IMR-90 (cell line): Measurements from ENCODE around the gene SLC25A12. TPM values are rescaled to one million over a fixed set of nuclear protein-coding genes. Genes with fewer than 3 reads are reported as not detected.

ENCODE experiments used
- ATAC-seq: fragments of 200-7000 bp; cut with Tn5 transposase; 2 replicates; pipeline ENCODE4 v1.9.1; 2020; ENCODE audit warnings: low read depth, mild to moderate bottlenecking, moderate library complexity
- BruUV-seq: library from RNA; stranded (reverse); fragments of 400-500 nt; replicated peaks from 2 replicates; lab custom pipeline; 2021; lab: Mats Ljungman, UMichigan
- CTCF ChIA-PET: fragments of 300-600 bp; formaldehyde crosslinking; extraction: SDS; loops from one replicate; lab custom pipeline; 2021; ENCODE audit warnings: antibody characterized with exemption; lab: Yijun Ruan, JAX
- POLR2A ChIA-PET: fragments of 300-600 bp; sonication (Branson Sonifier 250); formaldehyde crosslinking; loops from one replicate; lab custom pipeline; 2022; ENCODE audit warnings: antibody characterized with exemption; ENCODE audit not compliant: unreplicated experiment; lab: Charles Lee
- DNase-seq: peaks from one replicate; pipeline ENCODE4 v3.0.0; 2013
- H2AFZ ChIP-seq: replicated peaks from 2 replicates; pipeline ENCODE3; 2013; ENCODE audit warnings: low read length, mild to moderate bottlenecking; ENCODE audit not compliant: poor library complexity
- H2AK5ac ChIP-seq: 2 replicates; pipeline ENCODE4 v1.6.1; 2013; ENCODE audit warnings: low read depth, low read length, inconsistent platforms
- H2AK9ac ChIP-seq: replicated peaks from 2 replicates; pipeline ENCODE3; 2013; ENCODE audit warnings: mild to moderate bottlenecking, low read depth, low read length, moderate library complexity; ENCODE audit not compliant: poor library complexity
- H2BK120ac ChIP-seq: 2 replicates; pipeline ENCODE4 v1.6.1; 2013; ENCODE audit warnings: low read depth, low read length, inconsistent platforms
- H2BK15ac ChIP-seq: 3 replicates; pipeline ENCODE4 v1.6.1; 2013; ENCODE audit warnings: low read depth, low read length, inconsistent platforms
- H2BK20ac ChIP-seq: 2 replicates; pipeline ENCODE4 v1.6.1; 2013; ENCODE audit warnings: low read depth, mild to moderate bottlenecking, inconsistent platforms, low read length, moderate library complexity
- H2BK5ac ChIP-seq: 2 replicates; pipeline ENCODE4 v1.6.1; 2013; ENCODE audit warnings: mild to moderate bottlenecking, low read depth, low read length, inconsistent platforms; ENCODE audit not compliant: poor library complexity, severe bottlenecking
- H3K14ac ChIP-seq: replicated peaks from 2 replicates; pipeline ENCODE4 v1.6.1; 2013; ENCODE audit warnings: low read depth, low read length, inconsistent platforms
- H3K18ac ChIP-seq: 2 replicates; pipeline ENCODE4 v1.6.1; 2013; ENCODE audit warnings: low read depth, low read length, control low read depth
- H3K23ac ChIP-seq: 2 replicates; pipeline ENCODE4 v1.6.1; 2013; ENCODE audit warnings: low read depth, low read length, inconsistent platforms
- H3K27ac ChIP-seq: 2 replicates; pipeline ENCODE4 v1.5.1; 2013; ENCODE audit warnings: mild to moderate bottlenecking, control low read depth, low read length; ENCODE audit not compliant: insufficient read depth
- H3K27me3 ChIP-seq: 2 replicates; pipeline ENCODE4 v1.6.1; 2013; ENCODE audit warnings: low read length; ENCODE audit not compliant: control insufficient read depth, insufficient read depth
- H3K36me3 ChIP-seq: 2 replicates; pipeline ENCODE4 v1.6.1; 2013; ENCODE audit warnings: low read length, mixed read lengths; ENCODE audit not compliant: control insufficient read depth, insufficient read depth
- H3K4ac ChIP-seq: 2 replicates; pipeline ENCODE4 v1.6.1; 2013; ENCODE audit warnings: low read depth, low read length, inconsistent platforms
- H3K4me1 ChIP-seq: 2 replicates; pipeline ENCODE4 v1.6.1; 2013; ENCODE audit warnings: low read length, mixed read lengths; ENCODE audit not compliant: control insufficient read depth, insufficient read depth
- H3K4me2 ChIP-seq: 2 replicates; pipeline ENCODE4 v1.6.1; 2013; ENCODE audit warnings: low read depth, mild to moderate bottlenecking, control low read depth, low read length, moderate library complexity
- H3K4me3 ChIP-seq: 2 replicates; pipeline ENCODE4 v1.5.1; 2013; ENCODE audit warnings: low read depth, mild to moderate bottlenecking, control low read depth, low read length, moderate library complexity; ENCODE audit not compliant: insufficient read depth
- H3K56ac ChIP-seq: 2 replicates; pipeline ENCODE4 v1.6.1; 2013; ENCODE audit warnings: low read length, inconsistent platforms; ENCODE audit not compliant: insufficient read depth; ENCODE audit errors: extremely low read depth
- H3K79me1 ChIP-seq, 2 experiments: 2 replicates each; pipeline ENCODE4 v1.6.1; 2013; ENCODE audit warnings: low read length in 2 of 2, inconsistent platforms in 1 of 2, low read depth in 1 of 2
- H3K9ac ChIP-seq: 2 replicates; pipeline ENCODE4 v1.6.1; 2013; ENCODE audit warnings: low read depth, low read length, control low read depth
- H3K9me1 ChIP-seq: 2 replicates; pipeline ENCODE4 v1.6.1; 2013; ENCODE audit warnings: low read length, inconsistent platforms; ENCODE audit not compliant: insufficient read depth
- H3K9me3 ChIP-seq: 2 replicates; pipeline ENCODE4 v1.6.1; 2013; ENCODE audit warnings: low read length; ENCODE audit not compliant: control insufficient read depth, insufficient read depth
- H4K20me1 ChIP-seq: 2 replicates; pipeline ENCODE4 v1.6.1; 2013; ENCODE audit warnings: low read length, inconsistent platforms; ENCODE audit not compliant: insufficient read depth
- H4K5ac ChIP-seq: 2 replicates; pipeline ENCODE4 v1.6.1; 2013; ENCODE audit warnings: mild to moderate bottlenecking, low read depth, low read length, control low read depth
- H4K8ac ChIP-seq, 2 experiments: 2 replicates each; pipeline ENCODE4 v1.6.1; 2013; ENCODE audit warnings: low read depth in 2 of 2, low read length in 2 of 2, control low read depth in 1 of 2, inconsistent platforms in 1 of 2
- H4K91ac ChIP-seq: 2 replicates; pipeline ENCODE4 v1.6.1; 2013; ENCODE audit warnings: low read depth, low read length, inconsistent platforms; ENCODE audit not compliant: insufficient read depth
- BHLHE40 ChIP-seq: fragments of 150-350 bp; IDR thresholded peaks from 2 replicates; pipeline ENCODE4 v1.6.1; 2016; ENCODE audit warnings: mild to moderate bottlenecking, low read depth, low read length
- FOS ChIP-seq: fragments of 150-350 bp; IDR thresholded peaks from 2 replicates; pipeline ENCODE4 v1.6.1; 2016; ENCODE audit warnings: low read depth, low read length
- MAZ ChIP-seq: IDR thresholded peaks from 2 replicates; pipeline ENCODE4 v1.6.1; 2012; ENCODE audit warnings: low read depth, mild to moderate bottlenecking, low read length, improper control_type of control experiment, moderate library complexity, borderline replicate concordance
- RCOR1 ChIP-seq: IDR thresholded peaks from 2 replicates; pipeline ENCODE4 v1.6.1; 2012; ENCODE audit warnings: mild to moderate bottlenecking, low read length, improper control_type of control experiment; ENCODE audit not compliant: insufficient replicate concordance
- RFX5 ChIP-seq: IDR thresholded peaks from 2 replicates; pipeline ENCODE4 v1.8.0; 2012; ENCODE audit warnings: low read depth, mild to moderate bottlenecking, low read length, moderate library complexity
- SMC3 ChIP-seq: fragments of 150-350 bp; IDR thresholded peaks from 2 replicates; pipeline ENCODE4 v1.6.1; 2016; ENCODE audit warnings: low read depth, mild to moderate bottlenecking, antibody characterized with exemption, low read length, moderate library complexity
- WGBS, 2 experiments: methylation state at CpG; one replicate each; pipeline versions ENCODE4 v1.1.5 to v1.1.7; 2013; ENCODE audit warnings: missing lambda C conversion rate in 2 of 2; ENCODE audit not compliant: insufficient read length in 1 of 2; ENCODE audit errors: extremely low coverage in 2 of 2; 5-methylcytosine and 5-hydroxymethylcytosine counted together
- dilution Hi-C: fragments of 300-500 bp; cut with HindIII; formaldehyde crosslinking; loops from one replicate; pipeline ENCODE4 v1.14.3; 2018; ENCODE audit warnings: low sequenced_read_pairs; ENCODE audit not compliant: unreplicated experiment
- in situ Hi-C: fragments of 300-500 bp; cut with MboI; formaldehyde crosslinking; loops from 3 replicates; pipeline ENCODE4 v1.14.3; 2019; ENCODE audit warnings: low sequenced_read_pairs, inconsistent platforms, mixed read lengths
- intact Hi-C: fragments of 100-400 bp; cut with micrococcal nuclease; formaldehyde crosslinking; loops from 2 replicates; pipeline ENCODE4 v1.10.0; 2022
- polyA plus RNA-seq, 3 experiments: library from polyadenylated mRNA; depleted of rRNA; stranded (reverse); fragments of >200 nt; gene quantifications; 2 replicates each; pipeline ENCODE4 v1.2.3, GENCODE V29; 2012; ENCODE audit warnings: low replicate concordance in 1 of 3
- total RNA-seq: library from RNA; depleted of rRNA; stranded (reverse); fragments of >200 nt; gene quantifications from 2 replicates; pipeline ENCODE4 v1.2.3, GENCODE V29; 2012
- TF ChIP-seq, protein P1 (sequence below): fragments of 150-350 bp; IDR thresholded peaks from 2 replicates; pipeline ENCODE4 v1.6.1; 2016; ENCODE audit warnings: low read depth, mild to moderate bottlenecking, low read length, moderate library complexity, borderline replicate concordance
- TF ChIP-seq, protein P2 (sequence below): conservative IDR thresholded peaks from 2 replicates; pipeline ENCODE4 v1.5.1; 2012; ENCODE audit warnings: mild to moderate bottlenecking, low read depth, low read length, improper control_type of control experiment

The SLC25A12 gene
- total and polyA plus RNA-seq, 2 of the 4 experiments (the other 2 are of a cell fraction): 16.3 to 17.6 TPM

DNA sequence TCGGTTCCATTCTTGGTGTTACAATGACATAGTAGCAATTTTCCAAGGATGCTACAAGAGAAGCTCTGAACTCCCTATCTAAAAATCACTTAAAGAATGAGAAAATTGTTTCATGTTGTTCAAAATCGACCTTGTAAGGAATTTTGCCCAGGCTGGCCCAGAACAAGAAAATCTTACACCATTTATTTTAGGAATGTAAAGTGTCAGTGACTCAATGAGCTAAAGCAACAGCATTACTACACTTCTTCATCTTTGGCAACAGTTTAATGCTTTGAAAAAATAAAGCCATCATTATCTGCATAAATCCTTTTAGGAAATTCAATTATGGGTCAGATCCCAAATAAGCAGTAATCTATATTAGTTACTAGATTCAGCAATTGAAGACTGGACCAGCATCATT, 38.6 kb downstream of the SLC25A12 start:
- Histone ChIP-seq H4K91ac (no peak overlapping the region), H2BK20ac (no peak overlapping the region), H3K14ac (no peak overlapping the region), H3K36me3 (no peaks in the 10 kb centered on the region), H2AK5ac (no peak overlapping the region), H4K5ac (no peak overlapping the region), H2AK9ac (no peak overlapping the region), H3K79me1 (no peaks in the 10 kb centered on the region; a peak in 1 of 4 replicates), H3K18ac (no peak overlapping the region), H3K4ac (no peak overlapping the region), H3K9ac (no peak overlapping the region), H3K4me2 (no peak overlapping the region), H3K4me3 (no peak overlapping the region), H2AFZ (no peak overlapping the region), H4K20me1 (no peaks in the 10 kb centered on the region), H4K8ac (no peak overlapping the region), H3K4me1 (peaks cover 7% of the 10 kb centered on the region), H3K56ac (no peak overlapping the region), H3K9me1 (no peaks in the 10 kb centered on the region), H3K23ac (no peak overlapping the region), H2BK15ac (no peak overlapping the region), H3K27me3 (no peaks in the 10 kb centered on the region), H3K9me3 (no peaks in the 10 kb centered on the region), H2BK5ac (no peak overlapping the region), H2BK120ac (no peak overlapping the region), H3K27ac (no peak overlapping the region)
- in situ Hi-C loops (no loop called here), dilution Hi-C loops (no loop called here), intact Hi-C loops (no loop called here)
- no peak for TF ChIP-seq MAZ
- TF ChIP-seq RCOR1: no peak
- no peak for TF ChIP-seq SMC3
- TF ChIP-seq, protein P1, sequence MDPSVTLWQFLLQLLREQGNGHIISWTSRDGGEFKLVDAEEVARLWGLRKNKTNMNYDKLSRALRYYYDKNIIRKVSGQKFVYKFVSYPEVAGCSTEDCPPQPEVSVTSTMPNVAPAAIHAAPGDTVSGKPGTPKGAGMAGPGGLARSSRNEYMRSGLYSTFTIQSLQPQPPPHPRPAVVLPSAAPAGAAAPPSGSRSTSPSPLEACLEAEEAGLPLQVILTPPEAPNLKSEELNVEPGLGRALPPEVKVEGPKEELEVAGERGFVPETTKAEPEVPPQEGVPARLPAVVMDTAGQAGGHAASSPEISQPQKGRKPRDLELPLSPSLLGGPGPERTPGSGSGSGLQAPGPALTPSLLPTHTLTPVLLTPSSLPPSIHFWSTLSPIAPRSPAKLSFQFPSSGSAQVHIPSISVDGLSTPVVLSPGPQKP: no peak
- TF ChIP-seq, protein P2, sequence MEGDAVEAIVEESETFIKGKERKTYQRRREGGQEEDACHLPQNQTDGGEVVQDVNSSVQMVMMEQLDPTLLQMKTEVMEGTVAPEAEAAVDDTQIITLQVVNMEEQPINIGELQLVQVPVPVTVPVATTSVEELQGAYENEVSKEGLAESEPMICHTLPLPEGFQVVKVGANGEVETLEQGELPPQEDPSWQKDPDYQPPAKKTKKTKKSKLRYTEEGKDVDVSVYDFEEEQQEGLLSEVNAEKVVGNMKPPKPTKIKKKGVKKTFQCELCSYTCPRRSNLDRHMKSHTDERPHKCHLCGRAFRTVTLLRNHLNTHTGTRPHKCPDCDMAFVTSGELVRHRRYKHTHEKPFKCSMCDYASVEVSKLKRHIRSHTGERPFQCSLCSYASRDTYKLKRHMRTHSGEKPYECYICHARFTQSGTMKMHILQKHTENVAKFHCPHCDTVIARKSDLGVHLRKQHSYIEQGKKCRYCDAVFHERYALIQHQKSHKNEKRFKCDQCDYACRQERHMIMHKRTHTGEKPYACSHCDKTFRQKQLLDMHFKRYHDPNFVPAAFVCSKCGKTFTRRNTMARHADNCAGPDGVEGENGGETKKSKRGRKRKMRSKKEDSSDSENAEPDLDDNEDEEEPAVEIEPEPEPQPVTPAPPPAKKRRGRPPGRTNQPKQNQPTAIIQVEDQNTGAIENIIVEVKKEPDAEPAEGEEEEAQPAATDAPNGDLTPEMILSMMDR: no peak
- no peak for TF ChIP-seq FOS
- no peak for TF ChIP-seq BHLHE40
- no peak for TF ChIP-seq RFX5
- peak; percentile 37 for ATAC-seq
- CTCF ChIA-PET: no interaction called here
- peak; percentile 20 for DNase-seq
- BruUV-seq: no TSS peak
- POLR2A ChIA-PET: no interaction called here
- WGBS, 2 experiments: no CpG with 5 or more reads among the region's 2 CpGs
